Right atrium auricular region (tissue), 2 donors: ENCODE data around the gene SEPTIN3. TPM values are rescaled to one million over a fixed set of nuclear protein-coding genes. Genes with fewer than 3 reads are reported as not detected.

Experiments used
- DNase-seq: peaks from one replicate; pipeline ENCODE4 v3.0.0-alpha.2; 2019; ENCODE audit warnings: low spot score
- H3K27ac ChIP-seq, 2 donors: fragments of 200-600 bp; sonication (generic); 1 replicate in 1 of 2; 2 replicates in 1 of 2; pipeline ENCODE4 v1.5.1; 2016 to 2019
- H3K27me3 ChIP-seq, 2 donors: fragments of 200-600 bp; sonication (generic); one replicate each; pipeline versions ENCODE4 v1.5.1 to v1.6.0; 2017 to 2019
- H3K36me3 ChIP-seq: fragments of 200-600 bp; sonication (generic); one replicate; pipeline ENCODE4 v1.5.1; 2016
- H3K4me1 ChIP-seq, 2 donors: fragments of 200-600 bp; sonication (generic); one replicate each; pipeline versions ENCODE4 v1.5.1 to v1.6.0; 2017 to 2019
- H3K4me3 ChIP-seq, 2 donors: fragments of 200-600 bp; sonication (generic); 1 replicate in 1 of 2; 2 replicates in 1 of 2; pipeline ENCODE4 v1.5.1; 2017 to 2019; ENCODE audit warnings: mild to moderate bottlenecking in 1 of 2, moderate library complexity in 1 of 2
- H3K9me3 ChIP-seq, 2 donors: fragments of 200-600 bp; sonication (generic); one replicate each; pipeline ENCODE4 v1.5.1; 2019
- CTCF ChIP-seq, 2 donors: fragments of 200-600 bp; sonication (generic); IDR thresholded peaks; one replicate each; pipeline ENCODE4 v1.5.1; 2019; ENCODE audit warnings: antibody characterized with exemption in 2 of 2
- total RNA-seq, 2 donors: library from RNA; depleted of rRNA; stranded (reverse); fragments of >200 nt; gene quantifications; one replicate each; pipeline ENCODE4 v1.1.0, GENCODE V29; 2016

The SEPTIN3 gene
- total RNA-seq, 2 donors from 2014 or later = 0.07 TPM; not detected in 1

DNA sequence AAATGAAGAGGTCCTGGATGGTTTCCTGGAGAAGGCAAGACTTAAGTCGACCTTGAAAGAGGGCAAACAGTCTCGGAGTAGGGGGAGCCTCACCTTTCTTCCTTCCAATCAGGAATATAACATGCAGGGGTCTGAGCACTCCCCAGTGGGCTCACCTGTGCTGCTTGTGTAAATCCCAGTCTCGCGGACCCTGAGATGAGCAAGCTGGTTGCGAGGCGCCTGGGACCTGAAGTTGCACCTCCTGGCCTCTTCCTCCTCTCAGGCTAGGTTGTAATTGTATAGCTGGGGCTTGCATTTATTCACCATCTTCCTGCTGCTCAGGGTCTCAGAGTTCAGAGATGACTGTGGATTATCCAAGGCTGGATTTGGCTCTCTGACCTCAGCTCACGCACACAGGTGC, 21.9 kb downstream of the SEPTIN3 start:
- no peak overlapping the region for H3K27ac ChIP-seq
- DNase-seq = no peak
- no peaks in the 10 kb centered on the region for H3K4me1 ChIP-seq
- H3K27me3 ChIP-seq = no peaks in the 10 kb centered on the region
- no peaks in the 10 kb centered on the region for H3K36me3 ChIP-seq
- H3K4me3 ChIP-seq = no peak overlapping the region
- TF ChIP-seq CTCF (IDR thresholded peaks at IDR 0.05) = no peak
- H3K9me3 ChIP-seq = no peaks in the 10 kb centered on the region

GRCh38 chr22:41992496-41992895, 23.3 kb downstream of the SEPTIN3 start:
- H3K36me3 ChIP-seq = no peaks in the 10 kb centered on the region
- no peaks in the 10 kb centered on the region for H3K9me3 ChIP-seq
- no peak for TF ChIP-seq CTCF (IDR thresholded peaks at IDR 0.05)
- no peaks in the 10 kb centered on the region for H3K27me3 ChIP-seq
- DNase-seq = no peak
- H3K4me1 ChIP-seq = no peaks in the 10 kb centered on the region
- H3K27ac ChIP-seq = no peak overlapping the region
- H3K4me3 ChIP-seq = no peak overlapping the region

DNA sequence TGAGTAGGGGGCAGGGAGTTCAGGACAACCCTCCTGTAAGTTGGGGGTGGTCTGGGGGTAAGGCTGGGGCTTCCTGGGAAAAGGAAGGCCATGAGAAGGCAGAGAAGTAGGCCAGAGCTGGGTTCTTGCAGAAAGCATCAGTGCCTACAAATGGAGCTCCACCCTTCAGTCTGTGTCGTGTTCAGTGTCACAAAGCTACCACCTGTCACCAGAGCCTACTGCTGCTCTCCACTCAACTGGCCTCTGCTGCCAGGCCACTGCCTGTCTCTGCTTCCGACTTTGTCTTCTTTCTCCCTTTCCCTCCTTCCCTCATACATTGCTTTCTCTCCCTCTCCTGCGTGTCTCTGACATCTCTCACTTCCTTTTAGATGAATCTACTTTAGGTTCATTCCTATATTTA, 26.0 kb downstream of the SEPTIN3 start:
- no peak for TF ChIP-seq CTCF (IDR thresholded peaks at IDR 0.05)
- peaks cover 0 to 10% of the 10 kb centered on the region in 2 donors for H3K4me1 ChIP-seq
- H3K36me3 ChIP-seq = no peaks in the 10 kb centered on the region
- H3K27ac ChIP-seq = no peak overlapping the region
- DNase-seq = no peak
- no peaks in the 10 kb centered on the region for H3K9me3 ChIP-seq
- no peak overlapping the region for H3K4me3 ChIP-seq
- H3K27me3 ChIP-seq = no peaks in the 10 kb centered on the region

DNA sequence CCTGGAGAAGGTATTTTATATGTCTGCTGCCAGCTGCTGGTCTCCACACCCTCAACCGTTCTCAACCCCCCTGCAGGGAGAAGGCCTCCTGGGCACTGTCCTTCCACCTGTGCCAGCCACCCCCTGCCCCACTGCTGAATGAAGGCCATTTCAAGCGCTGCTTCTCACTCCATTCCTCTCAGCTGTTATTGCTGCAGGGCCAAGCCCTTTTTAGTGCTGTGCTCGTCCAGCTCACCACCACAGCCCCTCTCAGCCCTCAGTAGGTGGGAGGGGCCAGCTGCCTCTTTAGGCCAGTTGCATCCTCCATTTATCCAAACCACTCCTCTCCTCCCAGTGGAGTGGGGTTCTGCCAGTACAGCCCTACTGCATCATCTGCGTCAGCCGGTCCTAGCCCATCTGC, 27.6 kb downstream of the SEPTIN3 start:
- Histone ChIP-seq H3K36me3 (no peaks in the 10 kb centered on the region), H3K9me3 (no peaks in the 10 kb centered on the region), H3K4me1 (peaks cover 0 to 10% of the 10 kb centered on the region in 2 donors), H3K4me3 (no peak overlapping the region), H3K27ac (no peak overlapping the region), H3K27me3 (no peaks in the 10 kb centered on the region)
- no peak for DNase-seq
- no peak for TF ChIP-seq CTCF (IDR thresholded peaks at IDR 0.05)

GRCh38 chr22:41998361-41999261, 29.4 kb downstream of the SEPTIN3 start, which contains the start of gene WBP2NL:
WBP2NL (plus strand) TSS chr22:41998788; CDS start chr22:41998819, 31 bp downstream.
- H3K27ac ChIP-seq = no peak within 1 kb of the TSS
- peak within 1 kb of the TSS; percentile 34 to 52 for H3K4me3 ChIP-seq
- TF ChIP-seq CTCF (IDR thresholded peaks at IDR 0.05) = no peak

More at GRCh38 chr22:41998361-41999261, 29.4 kb downstream of the SEPTIN3 start, which contains the start of gene WBP2NL:
- H3K36me3 ChIP-seq = no peaks in the 10 kb centered on the region
- no peaks in the 10 kb centered on the region for H3K27me3 ChIP-seq
- H3K9me3 ChIP-seq = no peaks in the 10 kb centered on the region
- H3K4me1 ChIP-seq = peaks cover 0 to 10% of the 10 kb centered on the region in 2 donors
- peak; percentile 85 for DNase-seq
